ENCODE results near the gene WASF3. TPM values are rescaled to one million over a fixed set of nuclear protein-coding genes. Genes with fewer than 3 reads are reported as not detected.
A peak's percentile ranks its signal among the peaks of the same experiment; 100 is the strongest.

Gene WASF3
- total and polyA plus RNA-seq, 2 donors from 2014 or later, result 3.7 to 18.5 TPM

- FAIRE-seq (no peak), DNase-seq (no peak)
- no peak overlapping the region for H3K27ac ChIP-seq (ENCODE audit: low read depth in 2 of 2, low read length in 2 of 2)
- TF ChIP-seq, protein P1, sequence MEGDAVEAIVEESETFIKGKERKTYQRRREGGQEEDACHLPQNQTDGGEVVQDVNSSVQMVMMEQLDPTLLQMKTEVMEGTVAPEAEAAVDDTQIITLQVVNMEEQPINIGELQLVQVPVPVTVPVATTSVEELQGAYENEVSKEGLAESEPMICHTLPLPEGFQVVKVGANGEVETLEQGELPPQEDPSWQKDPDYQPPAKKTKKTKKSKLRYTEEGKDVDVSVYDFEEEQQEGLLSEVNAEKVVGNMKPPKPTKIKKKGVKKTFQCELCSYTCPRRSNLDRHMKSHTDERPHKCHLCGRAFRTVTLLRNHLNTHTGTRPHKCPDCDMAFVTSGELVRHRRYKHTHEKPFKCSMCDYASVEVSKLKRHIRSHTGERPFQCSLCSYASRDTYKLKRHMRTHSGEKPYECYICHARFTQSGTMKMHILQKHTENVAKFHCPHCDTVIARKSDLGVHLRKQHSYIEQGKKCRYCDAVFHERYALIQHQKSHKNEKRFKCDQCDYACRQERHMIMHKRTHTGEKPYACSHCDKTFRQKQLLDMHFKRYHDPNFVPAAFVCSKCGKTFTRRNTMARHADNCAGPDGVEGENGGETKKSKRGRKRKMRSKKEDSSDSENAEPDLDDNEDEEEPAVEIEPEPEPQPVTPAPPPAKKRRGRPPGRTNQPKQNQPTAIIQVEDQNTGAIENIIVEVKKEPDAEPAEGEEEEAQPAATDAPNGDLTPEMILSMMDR (IDR thresholded peaks at IDR 0.05; ENCODE audit: borderline replicate concordance, extremely low read depth, insufficient read depth), result no peak
- H3K4me3 ChIP-seq (ENCODE audit: low read length in 3 of 3), result no peak overlapping the region
- peaks cover 0 to 4% (median 0%) of the 10 kb centered on the region in 3 donors for H3K4me1 ChIP-seq (ENCODE audit: control insufficient read depth in 2 of 3, insufficient read depth in 2 of 3, low read depth in 1 of 3, low read length in 3 of 3)
- no peak overlapping the region for H3K9ac ChIP-seq (ENCODE audit: low read length in 3 of 3)
- H3K27me3 ChIP-seq (ENCODE audit: control insufficient read depth, insufficient read depth, low read length), result no peaks in the 10 kb centered on the region
- intact Hi-C loops (cut with DNase I), result no loop called here
- no peaks in the 10 kb centered on the region for H3K9me3 ChIP-seq (ENCODE audit: control insufficient read depth in 2 of 3, insufficient read depth in 1 of 3, low read length in 3 of 3)
- no peaks in the 10 kb centered on the region for H3K36me3 ChIP-seq (ENCODE audit: control insufficient read depth in 2 of 3, insufficient read depth in 3 of 3, low read length in 3 of 3)
Observed at GRCh38 chr13:26587251-26587650, 29.8 kb downstream of the WASF3 start.

DNA sequence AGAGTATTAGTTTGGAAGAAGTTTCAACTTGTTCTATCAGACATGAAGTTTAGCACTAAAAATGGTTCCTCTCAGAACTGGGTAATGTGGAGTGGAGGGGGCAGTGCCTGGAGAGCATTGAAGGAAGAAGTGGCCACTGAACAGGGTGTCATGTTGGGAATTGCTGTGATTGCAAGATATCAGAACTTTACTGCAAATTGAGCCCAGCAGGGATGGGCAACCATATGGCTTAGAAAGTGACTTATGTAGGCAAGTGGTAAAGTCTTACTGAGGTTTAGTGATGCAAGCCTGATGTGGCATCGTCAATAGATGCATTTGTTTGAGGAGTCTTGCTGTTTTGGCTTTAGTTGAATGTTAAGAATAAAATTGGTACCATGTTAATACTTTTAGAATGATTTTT is 31.7 kb downstream of the WASF3 start:
- DNase-seq, result no peak
- Histone ChIP-seq H3K27me3 (ENCODE audit: control insufficient read depth, insufficient read depth, low read length) (no peaks in the 10 kb centered on the region), H3K36me3 (ENCODE audit: control insufficient read depth in 2 of 3, insufficient read depth in 3 of 3, low read length in 3 of 3) (no peaks in the 10 kb centered on the region), H3K9ac (ENCODE audit: low read length in 3 of 3) (no peak overlapping the region), H3K4me1 (ENCODE audit: control insufficient read depth in 2 of 3, insufficient read depth in 2 of 3, low read depth in 1 of 3, low read length in 3 of 3) (no peaks in the 10 kb centered on the region), H3K27ac (ENCODE audit: low read depth in 2 of 2, low read length in 2 of 2) (no peak overlapping the region), H3K9me3 (ENCODE audit: control insufficient read depth in 2 of 3, insufficient read depth in 1 of 3, low read length in 3 of 3) (no peaks in the 10 kb centered on the region), H3K4me3 (ENCODE audit: low read length in 3 of 3) (no peak overlapping the region)
- no peak for FAIRE-seq
- intact Hi-C loops (cut with DNase I), result no loop called here
- TF ChIP-seq, protein P1 (IDR thresholded peaks at IDR 0.05; ENCODE audit: borderline replicate concordance, extremely low read depth, insufficient read depth), result no peak

- H3K9me3 ChIP-seq (ENCODE audit: control insufficient read depth in 2 of 3, insufficient read depth in 1 of 3, low read length in 3 of 3), result no peaks in the 10 kb centered on the region
- intact Hi-C loops (cut with DNase I), result no loop called here
- H3K36me3 ChIP-seq (ENCODE audit: control insufficient read depth in 2 of 3, insufficient read depth in 3 of 3, low read length in 3 of 3), result no peaks in the 10 kb centered on the region
- no peaks in the 10 kb centered on the region for H3K4me1 ChIP-seq (ENCODE audit: control insufficient read depth in 2 of 3, insufficient read depth in 2 of 3, low read depth in 1 of 3, low read length in 3 of 3)
- no peaks in the 10 kb centered on the region for H3K27me3 ChIP-seq (ENCODE audit: control insufficient read depth, insufficient read depth, low read length)
- DNase-seq (peak in 1 of 5 donors; percentile 62), FAIRE-seq (no peak)
- no peak overlapping the region for H3K27ac ChIP-seq (ENCODE audit: low read depth in 2 of 2, low read length in 2 of 2)
- TF ChIP-seq, protein P1 (IDR thresholded peaks at IDR 0.05; ENCODE audit: borderline replicate concordance, extremely low read depth, insufficient read depth), result no peak
- no peak overlapping the region for H3K9ac ChIP-seq (ENCODE audit: low read length in 3 of 3)
- peak overlapping the region in 1 of 3 donors; percentile 9 for H3K4me3 ChIP-seq (ENCODE audit: low read length in 3 of 3)
Observed at GRCh38 chr13:26589754-26590153, 32.3 kb downstream of the WASF3 start.

DNA sequence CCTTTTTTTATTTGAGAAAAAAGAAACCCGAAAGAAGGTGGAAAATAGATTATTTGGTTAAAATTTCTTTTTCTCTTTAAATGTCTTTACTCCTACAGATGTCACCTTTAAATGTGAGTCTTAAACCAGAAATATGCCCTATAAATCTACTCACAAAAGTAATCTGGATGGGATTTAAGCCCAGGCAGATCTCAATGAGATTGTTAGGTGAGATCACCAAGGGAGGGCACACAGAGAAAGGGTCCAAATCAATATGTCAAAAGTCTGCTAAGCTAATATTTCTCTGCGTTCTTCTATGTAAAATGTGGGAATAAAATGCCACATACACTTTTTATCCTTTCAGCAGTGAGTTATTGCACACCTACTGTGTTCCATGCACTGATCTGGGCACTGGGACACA is 32.9 kb downstream of the WASF3 start:
- TF ChIP-seq, protein P1 (IDR thresholded peaks at IDR 0.05; ENCODE audit: borderline replicate concordance, extremely low read depth, insufficient read depth), result no peak
- H3K27ac ChIP-seq (ENCODE audit: low read depth in 2 of 2, low read length in 2 of 2), result no peak overlapping the region
- no peaks in the 10 kb centered on the region for H3K9me3 ChIP-seq (ENCODE audit: control insufficient read depth in 2 of 3, insufficient read depth in 1 of 3, low read length in 3 of 3)
- H3K4me3 ChIP-seq (ENCODE audit: low read length in 3 of 3), result no peak overlapping the region
- no peak for DNase-seq
- FAIRE-seq, result no peak
- no peak overlapping the region for H3K9ac ChIP-seq (ENCODE audit: low read length in 3 of 3)
- intact Hi-C loops (cut with DNase I), result no loop called here
- H3K27me3 ChIP-seq (ENCODE audit: control insufficient read depth, insufficient read depth, low read length), result no peaks in the 10 kb centered on the region
- H3K36me3 ChIP-seq (ENCODE audit: control insufficient read depth in 2 of 3, insufficient read depth in 3 of 3, low read length in 3 of 3), result no peaks in the 10 kb centered on the region
- no peaks in the 10 kb centered on the region for H3K4me1 ChIP-seq (ENCODE audit: control insufficient read depth in 2 of 3, insufficient read depth in 2 of 3, low read depth in 1 of 3, low read length in 3 of 3)
